ENCODE results near the gene GUCY2D.

DNA sequence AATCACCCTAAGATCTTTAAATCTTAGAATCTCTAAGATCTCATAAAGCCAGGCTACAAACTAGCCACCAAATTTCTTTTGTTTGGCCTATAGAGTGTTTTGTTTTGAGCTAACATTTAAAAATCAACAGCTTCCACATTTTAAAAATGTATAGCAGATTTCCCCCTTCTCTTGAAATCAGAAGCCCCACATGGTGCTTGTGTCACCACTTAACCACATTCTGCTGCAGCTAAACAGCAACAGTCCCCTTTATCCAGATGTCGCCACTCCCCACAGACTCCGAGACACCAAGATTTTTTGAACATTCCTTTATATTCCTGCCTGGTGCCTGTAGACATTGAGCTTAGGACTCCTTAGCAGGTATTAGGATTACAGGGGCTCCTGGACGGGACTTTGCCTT is 16.0 kb downstream of the GUCY2D start:
- TF ChIP-seq POLR2AphosphoS5 (IDR thresholded peaks at IDR 0.05) (no peak), POLR2A (IDR thresholded peaks at IDR 0.05) (no peak), EP300 (IDR thresholded peaks at IDR 0.05) (no peak)
- TF ChIP-seq, protein P1, sequence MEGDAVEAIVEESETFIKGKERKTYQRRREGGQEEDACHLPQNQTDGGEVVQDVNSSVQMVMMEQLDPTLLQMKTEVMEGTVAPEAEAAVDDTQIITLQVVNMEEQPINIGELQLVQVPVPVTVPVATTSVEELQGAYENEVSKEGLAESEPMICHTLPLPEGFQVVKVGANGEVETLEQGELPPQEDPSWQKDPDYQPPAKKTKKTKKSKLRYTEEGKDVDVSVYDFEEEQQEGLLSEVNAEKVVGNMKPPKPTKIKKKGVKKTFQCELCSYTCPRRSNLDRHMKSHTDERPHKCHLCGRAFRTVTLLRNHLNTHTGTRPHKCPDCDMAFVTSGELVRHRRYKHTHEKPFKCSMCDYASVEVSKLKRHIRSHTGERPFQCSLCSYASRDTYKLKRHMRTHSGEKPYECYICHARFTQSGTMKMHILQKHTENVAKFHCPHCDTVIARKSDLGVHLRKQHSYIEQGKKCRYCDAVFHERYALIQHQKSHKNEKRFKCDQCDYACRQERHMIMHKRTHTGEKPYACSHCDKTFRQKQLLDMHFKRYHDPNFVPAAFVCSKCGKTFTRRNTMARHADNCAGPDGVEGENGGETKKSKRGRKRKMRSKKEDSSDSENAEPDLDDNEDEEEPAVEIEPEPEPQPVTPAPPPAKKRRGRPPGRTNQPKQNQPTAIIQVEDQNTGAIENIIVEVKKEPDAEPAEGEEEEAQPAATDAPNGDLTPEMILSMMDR (IDR thresholded peaks at IDR 0.05), result no peak
